Stomach (tissue), 9 donors: ENCODE results near the gene UBE2G1. TPM values are rescaled to one million over a fixed set of nuclear protein-coding genes. Genes with fewer than 3 reads are reported as not detected.

ENCODE experiments used
- DNase-seq, 2 donors: peaks; one replicate each; pipeline versions ENCODE4 v3.0.0 to v3.0.0-alpha.2; 2013 to 2019
- H3K27ac ChIP-seq, 5 donors: fragments of 200-600 bp in 4 of 5; sonication (generic) in 4 of 5; one replicate each; pipeline ENCODE4 v1.5.1; 2013 to 2019; ENCODE audit warnings: mild to moderate bottlenecking in 1 of 5, moderate library complexity in 1 of 5
- H3K27me3 ChIP-seq, 3 donors: fragments of 200-600 bp; sonication (generic); one replicate each; pipeline ENCODE4 v1.5.1; 2017 to 2019; ENCODE audit warnings: mixed run types in 1 of 3
- H3K36me3 ChIP-seq, 4 donors: fragments of 200-600 bp; sonication (generic); 1 replicate in 3 of 4; 2 replicates in 1 of 4; pipeline ENCODE4 v1.5.1; 2016 to 2019
- H3K4me1 ChIP-seq, 4 donors: fragments of 200-600 bp; sonication (generic); one replicate each; pipeline ENCODE4 v1.5.1; 2016 to 2019
- H3K4me3 ChIP-seq, 4 donors: fragments of 200-600 bp; sonication (generic) in 3 of 4; one replicate each; pipeline ENCODE4 v1.5.1; 2016 to 2019; ENCODE audit warnings: mild to moderate bottlenecking in 1 of 4
- H3K9me3 ChIP-seq, 4 donors: fragments of 200-600 bp; sonication (generic); one replicate each; pipeline ENCODE4 v1.5.1; 2016 to 2019
- EP300 ChIP-seq: sonication (generic); formaldehyde crosslinking; IDR thresholded peaks from one replicate; pipeline ENCODE4 v1.6.1; 2017; ENCODE audit warnings: antibody characterized with exemption
- POLR2A ChIP-seq, 4 donors: fragments of 450-650 bp; IDR thresholded peaks; one replicate each; pipeline ENCODE4 v1.6.1; 2016; ENCODE audit warnings: antibody characterized with exemption in 4 of 4, control low read depth in 2 of 4, mild to moderate bottlenecking in 1 of 4, moderate library complexity in 1 of 4
- POLR2AphosphoS5 ChIP-seq, 3 donors: sonication (generic); formaldehyde crosslinking; IDR thresholded peaks; one replicate each; pipeline ENCODE4 v1.6.1; 2016; ENCODE audit warnings: antibody characterized with exemption in 3 of 3
- WGBS, 5 donors: extraction: QIAGEN DNeasy Blood & Tissue Kit in 3 of 5; methylation state at CpG; one replicate each; pipeline versions ENCODE4 v1.1.5 to v1.1.7; 2013 to 2018; 5-methylcytosine and 5-hydroxymethylcytosine counted together
- intact Hi-C: fragments of 100-400 bp; cut with DNase I; formaldehyde crosslinking; loops from one replicate; pipeline ENCODE4 v1.15.1; 2023; ENCODE audit warnings: low total_unique reads
- polyA plus RNA-seq, 3 donors: library from polyadenylated mRNA; stranded (reverse); fragments of 200-250 nt; gene quantifications; one replicate each; pipeline ENCODE4 v1.2.3, GENCODE V29; 2013
- total RNA-seq, 5 donors: library from RNA; depleted of rRNA; stranded (reverse); fragments of >200 nt; gene quantifications; one replicate each; pipeline versions ENCODE4 v1.1.0 to v1.2.3, GENCODE V29; 2014 to 2016
- TF ChIP-seq, protein P1 (sequence below), 7 experiments: fragments of 450-650 bp in 4 of 7; fragments of 200-600 bp in 3 of 7; sonication (generic) in 3 of 7; IDR thresholded peaks; one replicate each; pipeline ENCODE4 v1.5.1; 2016 to 2019; ENCODE audit warnings: antibody characterized with exemption in 7 of 7, control low read depth in 2 of 7, mild to moderate bottlenecking in 1 of 7
- donor health status: healthy with polysubstance abuse.
- donor health status: Bipolar disorder and iron deficiency.
- donor health status: healthy.

UBE2G1 gene
- total and polyA plus RNA-seq, 8 donors: 14.0 to 91.0 (median 38.2) TPM

GRCh38 chr17:4334776-4335584 lies 31.5 kb downstream of the UBE2G1 start:
- intact Hi-C loops: no loop called here
- TF ChIP-seq, protein P1, sequence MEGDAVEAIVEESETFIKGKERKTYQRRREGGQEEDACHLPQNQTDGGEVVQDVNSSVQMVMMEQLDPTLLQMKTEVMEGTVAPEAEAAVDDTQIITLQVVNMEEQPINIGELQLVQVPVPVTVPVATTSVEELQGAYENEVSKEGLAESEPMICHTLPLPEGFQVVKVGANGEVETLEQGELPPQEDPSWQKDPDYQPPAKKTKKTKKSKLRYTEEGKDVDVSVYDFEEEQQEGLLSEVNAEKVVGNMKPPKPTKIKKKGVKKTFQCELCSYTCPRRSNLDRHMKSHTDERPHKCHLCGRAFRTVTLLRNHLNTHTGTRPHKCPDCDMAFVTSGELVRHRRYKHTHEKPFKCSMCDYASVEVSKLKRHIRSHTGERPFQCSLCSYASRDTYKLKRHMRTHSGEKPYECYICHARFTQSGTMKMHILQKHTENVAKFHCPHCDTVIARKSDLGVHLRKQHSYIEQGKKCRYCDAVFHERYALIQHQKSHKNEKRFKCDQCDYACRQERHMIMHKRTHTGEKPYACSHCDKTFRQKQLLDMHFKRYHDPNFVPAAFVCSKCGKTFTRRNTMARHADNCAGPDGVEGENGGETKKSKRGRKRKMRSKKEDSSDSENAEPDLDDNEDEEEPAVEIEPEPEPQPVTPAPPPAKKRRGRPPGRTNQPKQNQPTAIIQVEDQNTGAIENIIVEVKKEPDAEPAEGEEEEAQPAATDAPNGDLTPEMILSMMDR (IDR thresholded peaks at IDR 0.05): no peak
- TF ChIP-seq POLR2AphosphoS5 (IDR thresholded peaks at IDR 0.05) (no peak), EP300 (no peak), POLR2A (IDR thresholded peaks at IDR 0.05) (no peak)
- H3K4me1 ChIP-seq: peaks cover 20 to 73% (median 52%) of the 10 kb centered on the region in 4 donors
- WGBS, 5 donors: 37 to 60% (median 45%) methylated on average over 5 of the region's 5 CpGs
- no peaks in the 10 kb centered on the region for H3K36me3 ChIP-seq
- no peaks in the 10 kb centered on the region for H3K9me3 ChIP-seq
- no peak overlapping the region for H3K4me3 ChIP-seq
- no peaks in the 10 kb centered on the region for H3K27me3 ChIP-seq
- no peak overlapping the region for H3K27ac ChIP-seq
- no peak for DNase-seq

- Histone ChIP-seq H3K4me3 (no peak overlapping the region), H3K9me3 (no peaks in the 10 kb centered on the region), H3K27me3 (no peaks in the 10 kb centered on the region), H3K4me1 (peaks cover 20 to 79% (median 53%) of the 10 kb centered on the region in 4 donors), H3K27ac (no peak overlapping the region), H3K36me3 (no peaks in the 10 kb centered on the region)
- intact Hi-C loops: no loop called here
- WGBS, 5 donors: 87 to 95% (median 90%) methylated on average over 6 of the region's 6 CpGs
- DNase-seq: no peak
- TF ChIP-seq, protein P1 (IDR thresholded peaks at IDR 0.05): no peak
- no peak for TF ChIP-seq POLR2AphosphoS5 (IDR thresholded peaks at IDR 0.05)
- TF ChIP-seq POLR2A (IDR thresholded peaks at IDR 0.05): no peak
- no peak for TF ChIP-seq EP300
Observed at GRCh38 chr17:4334332-4334731, 32.1 kb downstream of the UBE2G1 start.

DNA sequence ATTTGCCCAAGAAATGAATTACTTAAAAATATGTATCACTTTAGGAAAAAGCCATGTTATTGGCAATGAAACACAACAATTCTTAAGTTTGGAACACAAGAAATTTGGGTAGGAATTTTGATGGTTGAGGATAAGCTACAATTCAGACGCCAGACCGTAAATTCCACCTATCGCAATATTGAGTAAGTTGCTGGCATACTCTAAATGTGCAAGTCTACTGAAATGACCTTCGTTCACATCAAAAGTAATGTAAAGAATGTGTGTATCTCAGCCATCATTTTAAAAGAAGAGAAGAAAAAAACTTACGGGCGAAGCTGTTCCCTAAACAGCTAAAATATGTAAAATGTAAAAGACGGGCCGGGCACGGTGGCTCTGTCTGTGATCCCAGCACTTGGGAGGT lies 33.4 kb downstream of the UBE2G1 start:
- Histone ChIP-seq H3K4me3 (no peak overlapping the region), H3K9me3 (no peaks in the 10 kb centered on the region), H3K36me3 (no peaks in the 10 kb centered on the region), H3K27me3 (no peaks in the 10 kb centered on the region), H3K27ac (no peak overlapping the region), H3K4me1 (peaks cover 20 to 81% (median 56%) of the 10 kb centered on the region in 4 donors)
- WGBS, 5 donors: 82 to 94% (median 87%) methylated on average over 9 of the region's 9 CpGs
- no peak for TF ChIP-seq POLR2A (IDR thresholded peaks at IDR 0.05)
- no peak for TF ChIP-seq EP300
- no peak for TF ChIP-seq POLR2AphosphoS5 (IDR thresholded peaks at IDR 0.05)
- TF ChIP-seq, protein P1 (IDR thresholded peaks at IDR 0.05): no peak
- DNase-seq: no peak
- intact Hi-C loops: no loop called here

DNA sequence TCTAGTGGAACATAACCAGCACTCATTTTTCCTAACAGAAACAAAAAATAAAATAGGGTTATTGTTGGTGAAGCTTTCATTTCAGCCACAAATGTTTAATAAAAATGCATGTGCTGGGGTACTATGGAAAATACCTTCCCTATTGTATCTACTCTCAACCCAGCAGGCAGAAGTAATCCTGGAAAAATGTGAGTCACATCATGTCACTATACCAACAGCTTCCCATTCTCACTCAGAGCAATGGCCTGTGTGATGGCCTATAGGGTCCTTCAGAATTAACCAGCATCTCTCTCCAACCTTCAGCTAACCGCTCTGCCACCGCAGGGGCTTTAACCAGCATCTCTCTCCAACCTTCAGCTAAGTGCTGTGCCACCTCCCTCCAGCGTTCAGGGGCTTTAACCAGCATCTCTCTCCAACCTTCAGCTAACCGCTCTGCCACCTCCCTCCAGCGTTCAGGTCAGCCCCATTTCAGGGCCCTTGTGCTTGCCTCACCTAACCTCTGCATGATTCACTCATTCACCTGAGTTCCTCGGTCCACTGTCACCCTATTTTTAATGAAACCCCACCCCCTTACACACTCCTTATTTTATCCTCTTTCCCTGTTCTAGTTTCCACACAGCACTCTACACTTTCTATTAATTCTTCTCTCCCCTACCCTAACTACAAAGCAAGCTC lies 34.0 kb downstream of the UBE2G1 start:
- TF ChIP-seq POLR2AphosphoS5 (IDR thresholded peaks at IDR 0.05) (no peak), EP300 (no peak), POLR2A (IDR thresholded peaks at IDR 0.05) (no peak)
- TF ChIP-seq, protein P1 (IDR thresholded peaks at IDR 0.05): no peak
- 56 to 71% (median 61%) methylated on average over 6 of the region's 6 CpGs for WGBS, 5 donors
- no peaks in the 10 kb centered on the region for H3K9me3 ChIP-seq
- H3K4me3 ChIP-seq: no peak overlapping the region
- H3K4me1 ChIP-seq: peaks cover 24 to 81% (median 57%) of the 10 kb centered on the region in 4 donors
- peaks cover 0 to 4% (median 0%) of the 10 kb centered on the region in 4 donors for H3K36me3 ChIP-seq
- no peak for DNase-seq
- no peaks in the 10 kb centered on the region for H3K27me3 ChIP-seq
- no peak overlapping the region for H3K27ac ChIP-seq
- intact Hi-C loops: no loop called here
